ENCODE measurements around the gene PPIL1.

- TF ChIP-seq CTCF (conservative IDR thresholded peaks at IDR 0.05; ENCODE audit: low read depth, low read length) (no peak), EZH2 (IDR thresholded peaks at IDR 0.05; ENCODE audit: borderline replicate concordance, low read depth, low read length, poor library complexity, severe bottlenecking) (no peak)
These were observed 69.4 kb downstream of the PPIL1 start for GRCh38 chr6:36805096-36805797.
